Ammon's horn (tissue), 1 donor: ENCODE results near the gene SORBS2.

Source experiments
- DNase-seq: peaks from one replicate; pipeline ENCODE4 v3.0.0-alpha.2; 2016; ENCODE audit warnings: low spot score

SORBS2 gene

GRCh38 chr4:185589067-185589836 lies 222.7 kb downstream of the SORBS2 start:
- no peak for DNase-seq

GRCh38 chr4:185587427-185588161 lies 224.4 kb downstream of the SORBS2 start:
- no peak for DNase-seq

GRCh38 chr4:185587030-185587426 lies 225.0 kb downstream of the SORBS2 start:
- no peak for DNase-seq

GRCh38 chr4:185585211-185585610 lies 226.8 kb downstream of the SORBS2 start:
- DNase-seq: no peak

- no peak for DNase-seq
Observed at GRCh38 chr4:185583813-185584212, 228.2 kb downstream of the SORBS2 start.

- DNase-seq: no peak
Observed at GRCh38 chr4:185582651-185583400, 229.2 kb downstream of the SORBS2 start.

GRCh38 chr4:185580699-185581098 lies 231.3 kb downstream of the SORBS2 start:
- no peak for DNase-seq

GRCh38 chr4:185578284-185578683 lies 233.7 kb downstream of the SORBS2 start:
- no peak for DNase-seq

GRCh38 chr4:185576962-185577950 lies 234.7 kb downstream of the SORBS2 start:
- DNase-seq: no peak

GRCh38 chr4:185576314-185576961 lies 235.6 kb downstream of the SORBS2 start:
- no peak for DNase-seq

GRCh38 chr4:185573651-185574199 lies 238.3 kb downstream of the SORBS2 start:
- no peak for DNase-seq

GRCh38 chr4:185570727-185571126 lies 241.3 kb downstream of the SORBS2 start:
- DNase-seq: no peak

GRCh38 chr4:185567381-185568376 lies 244.3 kb downstream of the SORBS2 start:
- DNase-seq: peak; percentile 88

- DNase-seq: peak; percentile 57
Observed at GRCh38 chr4:185566972-185567371, 245.0 kb downstream of the SORBS2 start.

- DNase-seq: no peak
Observed at GRCh38 chr4:185566425-185566824, 245.6 kb downstream of the SORBS2 start.

GRCh38 chr4:185565696-185566095 lies 246.3 kb downstream of the SORBS2 start:
- no peak for DNase-seq

GRCh38 chr4:185564349-185564748 lies 247.6 kb downstream of the SORBS2 start:
- DNase-seq: no peak

- DNase-seq: no peak
Observed at GRCh38 chr4:185562531-185562930, 249.5 kb downstream of the SORBS2 start.

GRCh38 chr4:185560316-185560715 lies 251.7 kb downstream of the SORBS2 start:
- DNase-seq: no peak
